NCI-H2171 (cell line): ENCODE data around the gene NAGA.
"Not testable (repeated sequence)": the region's sequence is repeated elsewhere in the genome, so short reads cannot be mapped to it uniquely, and the experiment has no call there.

Experiments
- DNase-seq: peaks from one replicate; lab custom pipeline; 2025; lab: John Stamatoyannopoulos, UW

NAGA gene

DNA sequence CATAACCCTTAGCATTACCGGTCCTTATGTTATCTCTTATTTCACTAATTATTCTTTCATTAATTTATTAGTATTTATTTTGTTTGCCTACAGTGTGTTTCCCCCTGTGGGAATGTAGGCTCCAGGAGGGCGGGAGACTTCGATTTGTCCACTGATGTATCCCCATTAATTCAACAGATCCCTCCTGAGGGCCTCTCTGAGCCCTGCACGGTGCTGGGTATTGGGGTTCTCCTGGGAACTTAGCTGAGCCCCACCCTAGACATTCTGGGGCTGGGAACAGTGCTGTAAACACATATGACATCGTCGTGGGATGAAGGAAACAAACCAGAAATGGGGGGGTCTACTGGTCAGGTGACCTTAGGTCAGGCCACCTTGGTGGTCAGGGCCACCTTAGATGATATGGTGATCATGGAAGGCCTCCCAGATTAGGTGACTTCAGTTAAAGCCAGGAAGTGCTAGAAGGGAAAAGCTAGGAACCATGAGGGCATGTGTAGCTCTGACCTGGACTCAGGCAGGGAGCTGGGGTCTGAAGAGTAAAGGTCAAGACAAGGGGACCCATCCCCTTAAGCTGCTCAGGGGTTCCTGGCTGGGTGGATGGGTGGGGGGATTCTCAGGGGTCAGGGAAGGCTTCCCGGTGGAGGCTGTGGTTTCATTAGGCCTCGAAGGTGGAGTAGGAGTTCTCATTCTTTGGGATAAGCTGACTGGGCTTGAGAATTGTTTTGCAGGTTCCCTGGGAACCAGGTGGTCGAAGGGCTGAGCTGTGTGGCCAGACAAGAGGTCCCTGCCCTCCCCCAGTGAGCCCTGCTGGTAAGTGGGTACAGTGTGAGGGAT lies 4.4 kb upstream of the NAGA start:
- DNase-seq = no peak

DNA sequence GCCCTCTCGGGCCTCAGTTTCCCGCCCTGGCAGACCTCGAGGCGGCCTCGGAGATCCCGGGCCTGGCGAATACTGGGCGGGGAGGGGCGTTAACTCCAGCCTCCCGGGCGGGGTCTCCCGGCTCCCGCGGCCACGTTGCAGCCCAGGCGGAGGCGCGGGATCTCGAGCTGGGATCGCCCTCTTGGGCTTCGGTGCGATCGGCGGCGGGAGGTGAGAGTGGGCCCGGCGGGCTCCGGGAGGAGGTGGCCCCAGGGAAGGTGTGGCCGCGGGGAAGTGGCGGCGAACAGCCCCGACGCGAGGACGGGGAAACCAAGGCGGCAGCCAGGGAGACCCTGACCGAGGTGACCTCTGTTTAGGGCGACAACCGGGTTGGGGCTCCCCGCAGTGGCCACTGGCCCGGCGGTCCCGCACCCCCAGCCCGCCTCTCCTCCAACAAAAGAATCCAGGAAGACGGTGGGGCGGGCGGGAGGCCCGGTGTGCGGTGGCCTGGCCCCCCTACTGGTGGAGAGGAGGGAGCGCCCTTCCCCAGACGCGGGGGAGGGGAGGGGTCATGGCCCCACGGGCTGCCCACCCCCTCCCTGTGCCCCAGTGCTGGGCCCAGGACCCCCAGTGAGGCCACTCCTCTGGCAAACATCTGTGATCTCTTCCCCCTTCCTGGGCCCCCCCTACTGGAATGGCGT lies 3.7 kb upstream of the NAGA start, which contains the start of gene PHETA2:
Gene PHETA2 (plus strand): TSS at position 117 of the 680 bp plus-strand sequence. CDS start 3,046 bp downstream, outside the sequence.
- no peak for DNase-seq

DNA sequence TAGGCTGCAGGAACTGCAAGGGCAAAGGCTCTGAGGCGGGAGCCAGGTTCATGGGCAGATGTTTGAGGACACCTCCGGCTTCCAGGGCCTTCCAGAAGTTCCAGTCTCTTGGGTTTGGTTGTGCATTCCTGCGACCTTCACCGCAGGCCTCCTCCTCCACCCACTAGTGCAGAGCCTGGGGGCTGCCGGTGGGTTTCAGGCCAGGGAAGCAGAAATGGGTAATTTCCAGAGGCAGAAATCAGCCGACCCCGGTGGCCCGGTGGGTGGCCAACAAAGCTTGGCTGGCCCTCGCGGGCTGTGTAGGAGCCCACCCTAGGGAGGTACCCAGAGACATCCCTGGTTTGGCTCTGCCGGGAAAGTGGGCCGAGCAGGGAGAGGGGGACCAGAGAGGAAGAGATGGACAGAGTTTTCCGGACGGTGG lies 3.0 kb upstream of the NAGA start:
- no peak for DNase-seq

DNA sequence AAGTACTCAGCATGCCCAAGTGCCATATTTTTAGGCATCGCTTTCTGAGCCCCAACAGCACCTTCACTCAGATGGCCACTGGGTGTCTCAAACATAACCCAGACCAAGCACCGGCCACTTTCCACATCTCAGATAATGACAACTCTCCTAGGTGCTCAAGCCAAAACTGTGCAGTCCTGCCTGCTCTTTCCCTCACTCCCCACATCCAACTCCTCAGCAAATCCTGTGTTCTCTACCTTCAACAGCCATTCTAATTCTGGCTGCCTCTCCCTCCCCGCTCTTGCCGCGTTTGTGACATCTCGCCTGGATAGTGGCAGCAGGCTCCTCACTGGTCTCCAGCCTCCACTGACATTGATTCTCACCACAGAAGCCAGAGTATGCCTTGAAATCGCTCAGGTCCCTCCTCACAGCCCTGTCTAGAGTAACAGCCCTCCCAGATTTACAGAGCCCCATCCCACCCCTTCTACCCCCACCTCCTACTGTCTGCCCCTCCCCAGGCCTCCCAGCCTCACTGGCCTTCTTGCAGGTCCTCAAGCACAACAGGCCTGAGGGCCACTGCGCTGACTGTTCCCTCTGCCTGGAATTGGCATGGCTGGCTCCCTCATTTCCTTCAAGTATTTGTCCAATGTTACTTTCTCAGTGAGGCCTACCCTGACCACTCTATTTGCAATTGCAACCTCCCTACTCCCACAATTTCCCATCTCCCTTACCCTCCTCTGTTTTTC lies 2.2 kb upstream of the NAGA start:
- no peak for DNase-seq

DNA sequence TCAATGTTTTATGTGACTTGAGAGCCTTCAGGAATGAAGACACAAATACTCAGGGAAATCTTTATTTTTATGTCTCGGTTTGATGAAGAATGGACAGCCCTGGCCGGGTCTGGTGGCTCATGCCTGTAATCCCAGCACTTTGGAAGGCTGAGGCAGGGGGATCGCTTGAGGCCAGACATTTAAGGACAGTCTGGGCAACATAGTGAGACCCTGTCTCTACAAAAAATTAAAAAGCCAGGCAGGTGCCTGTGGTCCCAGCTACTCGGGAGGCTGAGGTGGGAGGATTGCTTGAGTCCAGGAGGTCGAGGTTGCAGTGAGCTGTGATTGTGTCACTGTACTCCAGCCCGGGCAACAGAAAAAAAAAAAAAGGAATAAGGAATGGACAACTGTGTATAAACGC lies 896 bp upstream of the NAGA start:
- not testable (repeated sequence) for DNase-seq

DNA sequence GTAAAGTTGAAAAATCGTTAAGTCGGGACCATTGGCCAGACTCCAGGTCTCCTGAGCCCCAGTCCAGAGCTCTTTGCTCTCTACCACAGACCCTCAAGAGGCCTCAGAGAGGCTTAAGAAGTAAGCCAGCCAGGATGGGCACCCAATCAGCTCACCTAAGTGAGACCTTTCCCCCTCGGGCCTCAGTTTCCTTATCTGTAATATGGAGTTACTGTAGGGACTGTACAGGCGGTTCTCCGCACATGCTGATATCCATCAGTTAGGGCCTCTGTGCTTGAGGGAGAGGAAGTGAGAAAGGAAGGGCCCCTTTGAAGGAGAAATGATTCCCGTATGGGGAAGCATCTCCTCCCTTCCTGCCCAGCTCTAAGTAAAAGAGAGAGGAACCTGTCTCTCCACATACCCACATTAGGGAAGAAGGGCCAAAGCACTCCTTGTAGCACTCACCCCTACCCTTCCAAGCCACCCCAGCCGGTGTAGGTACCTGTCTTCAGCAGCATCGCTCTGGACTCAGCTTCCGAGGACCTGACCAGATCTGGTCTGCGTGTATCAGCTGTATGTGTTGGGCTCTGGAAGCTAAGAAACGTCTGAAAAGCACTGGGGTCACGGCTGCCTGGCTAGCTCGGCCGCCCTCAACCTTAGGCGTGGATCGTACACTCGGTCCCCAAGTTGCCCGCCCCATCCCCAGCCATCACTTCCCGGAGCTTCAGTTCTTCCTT lies 653 bp downstream of the NAGA start:
- no peak for DNase-seq

DNA sequence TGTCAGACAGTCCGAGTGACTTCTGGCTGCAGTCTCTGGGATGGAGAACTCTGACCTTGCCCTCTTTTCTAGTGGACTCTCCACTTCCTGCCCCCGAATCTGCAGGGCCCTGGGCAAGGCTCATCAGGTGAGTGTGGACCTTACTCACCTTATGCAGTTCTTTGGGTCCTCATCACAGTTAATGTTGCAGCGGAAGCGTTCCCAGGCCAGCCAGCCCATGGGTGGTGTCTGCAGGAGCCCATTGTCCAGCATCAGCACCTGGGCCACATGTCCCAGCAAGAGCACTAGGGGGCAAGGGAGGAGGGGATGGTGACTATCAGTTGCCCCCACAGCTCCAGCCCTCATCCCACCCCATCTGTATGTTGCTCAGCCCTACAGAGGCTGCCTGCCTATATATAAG lies 2.3 kb downstream of the NAGA start:
- no peak for DNase-seq

DNA sequence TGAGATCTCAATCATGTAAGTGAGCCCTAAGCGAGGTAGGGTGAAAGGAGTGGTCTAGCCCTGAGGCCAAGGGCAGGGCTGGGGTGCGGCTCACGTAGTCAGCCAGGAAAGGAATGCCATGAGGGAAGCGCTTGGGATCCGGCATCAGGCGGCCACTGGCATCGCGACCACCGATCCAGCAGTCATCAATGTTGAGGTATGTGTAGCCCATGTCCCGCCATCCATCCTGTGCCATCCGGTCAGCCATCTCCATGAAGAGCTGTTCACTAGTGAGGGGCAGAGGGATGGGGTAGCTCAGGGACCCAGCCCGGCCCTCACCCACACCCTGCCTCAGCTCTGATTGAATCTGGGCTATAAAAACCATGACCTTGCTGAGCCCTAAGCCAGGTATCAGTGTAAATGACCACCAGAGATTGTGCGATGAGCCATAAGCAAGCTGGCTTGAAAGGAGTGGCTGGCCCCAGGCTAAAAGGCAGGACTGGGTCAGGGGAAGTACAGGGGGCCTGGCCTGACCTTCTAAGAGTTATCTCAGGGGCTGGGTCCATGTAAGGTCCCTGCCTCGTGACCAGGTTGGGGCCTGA lies 2.9 kb downstream of the NAGA start:
- DNase-seq = no peak

DNA sequence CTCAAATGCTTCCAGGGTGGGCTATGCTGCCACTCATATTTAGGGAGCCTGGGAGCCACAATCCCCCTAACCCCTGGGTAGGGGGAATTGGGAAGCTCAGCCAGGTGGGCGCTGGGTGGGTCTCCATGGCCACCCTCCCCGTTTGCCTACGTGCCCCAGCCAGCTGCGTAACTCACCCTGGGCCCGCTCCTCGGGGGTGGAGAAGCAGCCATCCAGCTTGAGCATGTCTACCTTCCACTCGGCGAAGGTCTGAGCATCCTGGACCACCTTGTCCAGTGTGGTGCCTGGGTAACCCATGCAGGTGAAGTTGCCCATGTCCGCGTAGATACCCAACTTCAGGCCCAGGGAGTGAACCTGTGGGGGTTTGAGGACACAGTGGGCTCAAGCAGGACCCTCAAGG lies 3.7 kb downstream of the NAGA start:
- no peak for DNase-seq

DNA sequence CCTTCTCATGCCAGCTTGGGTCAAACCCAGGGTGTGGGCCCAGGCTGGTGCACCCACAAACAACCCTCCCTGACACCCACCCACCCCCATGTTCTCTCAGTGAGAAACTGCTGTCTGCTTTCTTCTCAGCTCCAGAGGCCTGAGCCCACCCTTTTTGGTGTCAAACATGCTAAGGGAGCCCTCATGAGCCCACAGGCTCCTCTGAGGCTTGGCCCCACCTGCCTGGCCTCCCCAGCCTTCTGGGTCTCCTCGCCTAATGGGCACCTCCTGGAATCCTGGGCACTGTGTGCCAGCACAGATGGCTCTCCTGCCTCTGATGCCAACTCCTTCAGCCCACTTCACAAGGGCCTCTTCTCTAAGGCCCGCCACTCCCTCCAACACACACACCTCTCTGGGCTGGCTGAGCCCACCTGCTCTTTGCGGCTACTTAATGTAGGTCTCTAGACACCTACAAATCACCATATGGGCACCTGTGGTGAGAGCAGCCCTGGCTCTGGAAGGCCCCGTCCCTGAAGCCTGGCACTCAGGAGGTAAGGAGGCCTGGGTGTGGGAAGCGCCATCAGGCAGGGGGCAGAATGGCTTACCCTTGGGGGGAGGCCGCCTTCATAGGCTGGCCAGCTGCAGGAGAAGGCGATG lies 4.4 kb downstream of the NAGA start:
- no peak for DNase-seq

DNA sequence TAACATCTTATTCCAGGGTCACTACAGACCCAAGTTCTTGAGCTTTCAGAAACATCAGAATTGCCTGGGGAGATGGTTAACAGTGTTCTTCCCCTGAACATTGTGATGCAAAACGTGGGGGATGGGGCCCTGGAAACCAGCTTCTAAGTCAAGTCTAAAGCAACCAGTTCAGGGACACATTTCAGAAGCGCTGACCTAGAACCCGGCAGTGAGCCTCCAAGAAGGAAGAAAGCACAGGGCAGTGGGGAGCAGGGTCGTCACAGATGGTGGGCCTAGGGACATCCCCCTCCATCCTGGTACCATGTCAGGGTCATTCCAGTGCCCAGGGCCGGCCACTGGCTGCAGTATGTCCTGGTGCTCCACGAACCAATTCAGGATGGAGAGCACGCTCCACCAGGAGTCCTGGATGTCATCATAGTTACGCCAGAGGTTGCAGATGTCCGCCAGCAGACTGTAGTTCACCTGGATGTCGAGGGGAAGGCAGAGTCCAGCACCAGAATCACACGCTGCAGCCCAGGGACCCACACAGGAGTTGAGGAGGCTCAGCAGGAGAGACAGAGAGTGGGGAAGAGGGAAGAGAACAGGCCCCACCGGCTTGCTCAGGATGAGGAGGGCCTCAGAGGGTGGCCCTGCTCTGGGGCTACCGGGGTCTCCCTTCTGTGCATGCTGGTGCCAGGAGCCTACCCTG lies 5.0 kb downstream of the NAGA start:
- no peak for DNase-seq

DNA sequence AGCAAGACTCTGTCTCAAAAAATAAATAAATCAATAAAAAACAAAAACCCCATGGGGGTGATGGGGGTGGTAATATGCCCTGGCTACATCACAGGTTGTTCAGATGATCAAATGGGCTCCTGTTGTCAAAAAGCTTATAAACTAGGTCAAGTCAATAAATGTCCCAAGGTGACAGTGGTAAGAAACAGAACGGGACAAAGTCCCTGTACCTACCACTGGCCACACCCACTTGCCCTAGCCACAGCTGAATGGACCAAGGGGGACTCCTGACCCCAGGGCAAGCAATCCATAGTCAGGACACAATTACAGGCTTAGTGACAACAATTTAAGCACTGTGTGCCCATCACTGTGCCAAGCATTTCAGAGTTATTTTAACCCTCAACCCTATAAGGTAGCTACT lies 6.0 kb downstream of the NAGA start:
- no peak for DNase-seq

DNA sequence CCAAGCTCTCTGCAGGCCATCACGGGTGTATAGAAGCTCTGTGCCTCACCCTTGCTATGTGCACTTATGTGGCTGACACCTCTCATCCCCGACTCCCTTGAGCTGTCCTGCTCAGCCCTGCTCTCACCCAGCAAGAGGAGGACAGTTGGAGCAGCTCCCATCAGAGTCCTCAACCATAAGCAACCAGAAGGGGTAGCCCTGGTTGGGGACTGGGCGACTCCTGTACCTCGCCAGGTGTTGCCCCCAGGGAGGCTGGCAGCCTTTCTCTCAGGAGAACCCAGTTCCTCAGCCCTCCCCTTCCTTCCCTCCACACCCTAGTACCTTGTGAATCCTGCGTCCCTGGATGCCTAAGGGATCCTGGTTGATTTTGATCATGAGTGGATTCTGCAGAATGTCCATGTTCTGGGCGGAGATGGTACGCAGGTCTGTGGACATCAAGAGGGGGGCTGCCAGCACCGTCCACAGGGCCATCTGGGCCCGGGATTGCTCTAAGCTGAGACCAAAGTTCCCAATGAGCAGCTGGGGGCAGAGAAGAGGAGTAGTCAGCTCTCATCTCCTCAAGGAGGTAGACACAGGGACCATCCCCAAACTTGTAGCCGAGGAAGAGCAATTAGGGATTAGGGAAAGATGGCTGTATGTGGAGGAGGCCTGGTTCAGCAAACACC lies 8.0 kb downstream of the NAGA start:
- DNase-seq = no peak

DNA sequence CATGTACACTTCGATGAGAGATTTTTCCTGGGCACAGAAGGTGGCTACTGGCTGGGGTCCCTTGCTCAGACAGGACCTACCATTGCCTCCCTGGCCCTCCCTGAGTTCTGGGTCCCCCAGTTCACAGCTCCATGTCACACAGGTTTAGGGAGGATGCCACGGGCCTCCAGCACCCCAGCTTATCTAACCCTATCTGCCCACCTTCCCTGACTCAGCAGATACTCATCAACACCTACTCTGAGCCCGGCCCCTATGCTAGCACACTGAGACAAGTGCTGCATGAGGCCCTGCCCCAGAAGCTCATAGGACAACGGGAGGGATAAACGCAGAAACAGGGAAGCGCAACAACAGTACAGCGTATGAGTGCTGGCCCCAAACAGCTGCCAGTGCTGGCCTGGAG lies 9.6 kb downstream of the NAGA start:
- no peak for DNase-seq

DNA sequence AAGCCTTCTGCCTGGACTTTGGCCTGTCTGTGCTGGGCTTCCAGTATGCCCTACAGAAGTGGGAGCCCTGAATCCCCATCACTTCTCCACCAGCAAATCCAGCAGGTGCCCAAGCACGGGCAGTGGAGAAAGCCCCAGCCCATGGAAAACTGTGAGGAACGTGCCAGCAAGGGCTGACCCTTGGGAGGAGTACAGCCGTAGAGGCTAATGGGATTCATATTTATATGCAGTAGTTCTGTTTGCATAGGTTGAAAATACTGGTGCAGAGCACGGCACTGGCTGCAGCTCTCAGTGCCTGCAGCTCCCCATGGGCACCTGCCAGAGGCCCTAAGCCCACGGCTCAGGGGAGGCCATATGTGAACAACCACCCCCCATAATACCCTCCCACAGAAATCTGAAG lies 10.1 kb downstream of the NAGA start:
- no peak for DNase-seq

DNA sequence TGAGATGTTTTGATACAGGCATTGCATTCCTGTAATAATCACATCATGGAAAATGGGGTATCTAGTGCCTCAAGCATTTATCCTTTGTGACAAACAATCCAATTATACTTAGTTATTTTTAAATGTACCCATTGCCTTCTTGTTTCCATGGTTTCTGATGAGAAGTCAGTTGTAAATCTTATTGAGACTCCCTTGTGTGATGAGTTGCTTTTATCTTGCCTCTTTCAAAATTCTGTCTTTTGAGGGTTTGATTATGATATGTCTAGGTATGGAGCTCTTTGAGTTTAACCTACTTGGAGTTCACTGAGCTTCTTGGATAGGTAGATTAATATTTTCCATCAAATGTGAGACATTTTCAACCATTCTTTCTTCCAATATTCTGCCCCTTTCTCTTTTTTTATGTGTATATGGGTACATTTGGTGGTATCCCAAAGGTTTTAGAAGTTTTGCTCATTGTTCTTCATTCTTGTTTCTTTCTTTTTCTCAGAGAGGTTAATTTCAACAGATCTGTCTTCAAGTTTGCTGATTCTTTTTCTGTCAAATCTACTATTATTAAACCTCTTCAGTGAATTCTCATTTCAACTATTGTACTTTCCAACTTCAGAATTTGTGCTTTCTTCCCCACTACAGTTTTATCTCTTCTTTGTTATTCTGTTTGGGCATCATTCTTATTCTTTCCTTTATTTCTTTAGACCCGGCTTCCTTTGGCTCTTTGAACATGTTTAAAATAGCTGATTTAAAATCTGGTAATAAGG lies 13.7 kb downstream of the NAGA start:
- no peak for DNase-seq

DNA sequence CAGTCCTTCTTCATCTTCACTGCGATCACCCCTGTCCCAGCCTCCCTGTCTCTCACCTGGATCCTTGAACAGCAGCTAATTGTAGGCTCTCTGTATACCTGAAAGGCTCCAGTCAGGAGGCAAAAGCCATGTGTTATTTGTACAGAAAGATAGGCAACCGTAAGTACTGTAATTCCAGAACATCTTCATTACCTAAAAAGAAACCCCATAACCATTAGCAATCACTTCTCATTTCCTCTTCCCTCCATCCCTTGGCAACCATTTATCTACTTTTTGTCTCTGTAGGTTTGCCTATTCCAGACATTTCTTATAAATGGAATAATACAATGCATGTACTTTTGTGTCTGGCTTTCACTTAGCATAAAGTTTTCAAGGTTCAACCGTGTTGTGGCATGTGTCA lies 17.8 kb downstream of the NAGA start:
- DNase-seq = no peak

DNA sequence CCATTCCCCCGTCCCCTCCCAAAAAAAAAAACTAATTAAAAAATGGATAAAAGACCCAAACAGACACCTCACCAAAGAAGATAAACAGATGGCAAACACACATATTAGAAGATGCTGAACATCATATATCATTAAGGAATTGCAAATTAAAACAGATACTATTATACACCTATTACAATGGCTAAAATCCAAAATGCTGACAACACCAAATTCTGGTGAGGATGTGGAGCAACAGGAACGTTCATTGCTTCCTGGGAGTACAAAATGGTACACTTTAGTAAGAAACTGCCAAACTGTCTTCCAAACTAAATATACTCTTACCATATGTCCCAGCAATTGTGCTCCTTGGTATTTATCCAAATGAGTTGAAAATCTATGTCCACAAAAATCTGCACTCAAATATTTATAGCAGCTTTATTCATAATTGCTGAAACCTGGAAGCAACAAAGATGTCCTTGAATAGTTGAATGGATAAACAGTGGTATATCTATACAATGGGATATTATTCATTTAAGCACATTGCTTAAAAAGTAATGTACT lies 19.9 kb downstream of the NAGA start:
- no peak for DNase-seq

DNA sequence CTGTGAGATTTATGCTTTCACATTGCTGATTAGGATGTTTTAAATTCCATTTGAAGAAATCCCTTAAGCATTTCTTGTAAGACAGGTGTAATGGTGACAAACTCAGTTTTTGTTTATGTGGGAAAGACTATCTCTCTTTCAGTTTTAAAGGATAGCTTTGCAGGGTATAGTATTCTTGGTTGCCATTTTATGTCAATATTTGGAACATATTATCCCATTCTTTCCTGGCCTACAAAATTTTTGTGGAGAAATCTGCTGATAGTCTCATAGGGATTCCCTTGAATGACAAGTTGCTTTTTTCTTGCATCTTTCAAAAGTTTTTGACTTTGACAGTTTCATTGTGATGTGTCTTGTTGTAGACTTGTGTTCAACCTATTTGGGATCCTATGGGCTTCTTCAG lies 28.8 kb downstream of the NAGA start:
- DNase-seq = no peak
